HepG2 (cell line): Measurements from ENCODE around the gene KXD1. TPM values are rescaled to one million over a fixed set of nuclear protein-coding genes. Genes with fewer than 3 reads are reported as not detected.

Source experiments
- BORCS8-MEF2B ChIP-seq: sonication (generic); formaldehyde crosslinking; IDR thresholded peaks from 2 replicates; pipeline ENCODE4 v1.8.0; 2022; ENCODE audit warnings: mild to moderate bottlenecking, missing genetic modification reagents
- HOMEZ ChIP-seq: IDR thresholded peaks from 2 replicates; pipeline ENCODE4 v1.6.1; 2016; ENCODE audit warnings: low read depth
- JUNB ChIP-seq: sonication (generic); formaldehyde crosslinking; IDR thresholded peaks from 2 replicates; pipeline ENCODE4 v1.8.0; 2022; ENCODE audit warnings: missing genetic modification reagents, mild to moderate bottlenecking, borderline replicate concordance
- REPIN1 ChIP-seq: sonication (generic); formaldehyde crosslinking; IDR thresholded peaks from 2 replicates; pipeline ENCODE4 v1.8.0; 2022; ENCODE audit warnings: missing genetic modification reagents, low read depth, mild to moderate bottlenecking, borderline replicate concordance
- YY1 ChIP-seq: IDR thresholded peaks from 2 replicates; pipeline ENCODE4 v1.6.1; 2011; ENCODE audit warnings: low read length, low read depth, moderate library complexity, mild to moderate bottlenecking; ENCODE audit not compliant: insufficient read depth, insufficient replicate concordance
- ZNF33B ChIP-seq: sonication (generic); formaldehyde crosslinking; IDR thresholded peaks from 2 replicates; pipeline ENCODE4 v1.5.1; 2020; ENCODE audit warnings: mild to moderate bottlenecking, missing genetic modification reagents
- polyA plus RNA-seq, 8 experiments: library from polyadenylated mRNA; depleted of rRNA in 3 of 8; stranded (reverse) in 7 of 8; unstranded in 1 of 8; fragments of >200 nt; fragmentation: Illumina TruSeq in 4 of 8; extraction: Trizol in 4 of 8; gene quantifications; 2 replicates each; pipeline versions ENCODE4 v1.2.1 to v1.2.3, GENCODE V29; 2011 to 2016; ENCODE audit warnings: low read depth in 4 of 8, missing spikeins in 1 of 8, mixed read lengths in 1 of 8; ENCODE audit not compliant: insufficient read depth in 1 of 8
- total RNA-seq, 5 experiments: library from RNA; depleted of rRNA; stranded (reverse); fragments of >200 nt; fragmentation: Illumina TruSeq; extraction: Trizol; gene quantifications; 2 replicates each; pipeline ENCODE4 v1.2.3, GENCODE V29; 2016; ENCODE audit warnings: low read depth in 1 of 5
- TF ChIP-seq, protein P1 (sequence below): sonication (generic); formaldehyde crosslinking; IDR thresholded peaks from 2 replicates; pipeline ENCODE4 v1.4.0; 2020; ENCODE audit warnings: missing genetic modification reagents; ENCODE audit errors: not compliant biosample characterization
- TF ChIP-seq, protein P2 (sequence below), 2 experiments: fragments of 450-650 bp in 1 of 2; sonication (generic) in 1 of 2; formaldehyde crosslinking in 1 of 2; IDR thresholded peaks; 2 replicates each; pipeline versions ENCODE4 v1.6.1 to v1.8.0; 2016 to 2022; ENCODE audit warnings: antibody characterized with exemption in 1 of 2, mild to moderate bottlenecking in 1 of 2, missing genetic modification reagents in 1 of 2
- TF ChIP-seq, protein P3 (sequence below): sonication (generic); formaldehyde crosslinking; IDR thresholded peaks from 2 replicates; pipeline ENCODE4 v1.9.0; 2021; ENCODE audit warnings: missing genetic modification reagents, borderline replicate concordance
- TF ChIP-seq, protein P4 (sequence below): IDR thresholded peaks from 2 replicates; pipeline ENCODE4 v1.6.1; 2016; ENCODE audit warnings: missing biosample characterization, missing genetic modification reagents, low read depth

Gene KXD1
- total and polyA plus RNA-seq, 2 of the 13 experiments (the other 11 are each of a cell fraction or from before 2014, with no cell fraction given) = 44.6 to 143 TPM

DNA sequence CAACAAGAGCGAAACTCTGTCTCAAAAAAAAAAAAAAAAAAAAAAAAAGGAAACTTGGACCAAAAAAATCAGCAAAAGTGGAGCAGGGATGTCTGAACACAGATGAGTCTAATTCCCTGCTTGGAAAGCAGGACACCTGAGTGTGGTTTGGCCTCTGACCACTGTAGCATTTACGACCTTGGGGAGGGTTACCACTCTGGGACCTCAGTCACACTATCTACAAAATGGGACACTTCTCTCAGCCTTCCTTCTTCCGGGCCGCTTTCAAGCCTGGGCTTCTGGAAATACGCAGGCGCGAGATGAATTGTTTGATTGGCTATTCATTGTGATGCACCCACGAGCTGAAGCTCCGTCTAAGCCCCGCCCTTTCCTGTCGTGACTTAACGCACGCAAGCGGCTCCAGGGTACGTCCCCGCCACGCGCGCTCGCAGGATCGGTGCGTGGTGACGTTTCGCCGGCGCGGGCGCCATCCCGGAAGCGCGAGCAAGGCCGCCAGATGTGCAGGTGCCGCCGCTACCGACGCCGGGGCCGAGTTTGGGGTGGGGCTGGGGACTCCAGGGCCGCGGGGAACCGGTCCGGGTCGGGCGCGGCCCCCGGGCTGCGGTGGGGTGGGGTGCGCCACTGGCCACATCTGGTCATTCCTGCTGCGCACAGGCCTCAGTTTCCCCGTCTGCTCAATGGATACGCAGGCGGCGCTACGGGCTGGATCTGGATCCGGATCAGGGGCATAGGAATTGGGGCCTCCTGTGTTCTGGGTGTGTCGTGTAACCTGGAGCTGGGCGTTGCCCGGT is at the start of gene KXD1 (continued):
- TF ChIP-seq, protein P1, sequence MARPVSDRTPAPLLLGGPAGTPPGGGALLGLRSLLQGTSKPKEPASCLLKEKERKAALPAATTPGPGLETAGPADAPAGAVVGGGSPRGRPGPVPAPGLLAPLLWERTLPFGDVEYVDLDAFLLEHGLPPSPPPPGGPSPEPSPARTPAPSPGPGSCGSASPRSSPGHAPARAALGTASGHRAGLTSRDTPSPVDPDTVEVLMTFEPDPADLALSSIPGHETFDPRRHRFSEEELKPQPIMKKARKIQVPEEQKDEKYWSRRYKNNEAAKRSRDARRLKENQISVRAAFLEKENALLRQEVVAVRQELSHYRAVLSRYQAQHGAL (CRISPR knock-in tag) = no peak
- no peak; the same call in 1 of the 2 replicates for TF ChIP-seq JUNB (CRISPR knock-in tag)
- TF ChIP-seq HOMEZ (CRISPR knock-in tag) = no peak
- no peak; the same call in 1 of the 2 replicates for TF ChIP-seq BORCS8-MEF2B (CRISPR knock-in tag)
- no peak for TF ChIP-seq REPIN1 (CRISPR knock-in tag)
- no peak for TF ChIP-seq ZNF33B (CRISPR knock-in tag)
- TF ChIP-seq, protein P2, sequence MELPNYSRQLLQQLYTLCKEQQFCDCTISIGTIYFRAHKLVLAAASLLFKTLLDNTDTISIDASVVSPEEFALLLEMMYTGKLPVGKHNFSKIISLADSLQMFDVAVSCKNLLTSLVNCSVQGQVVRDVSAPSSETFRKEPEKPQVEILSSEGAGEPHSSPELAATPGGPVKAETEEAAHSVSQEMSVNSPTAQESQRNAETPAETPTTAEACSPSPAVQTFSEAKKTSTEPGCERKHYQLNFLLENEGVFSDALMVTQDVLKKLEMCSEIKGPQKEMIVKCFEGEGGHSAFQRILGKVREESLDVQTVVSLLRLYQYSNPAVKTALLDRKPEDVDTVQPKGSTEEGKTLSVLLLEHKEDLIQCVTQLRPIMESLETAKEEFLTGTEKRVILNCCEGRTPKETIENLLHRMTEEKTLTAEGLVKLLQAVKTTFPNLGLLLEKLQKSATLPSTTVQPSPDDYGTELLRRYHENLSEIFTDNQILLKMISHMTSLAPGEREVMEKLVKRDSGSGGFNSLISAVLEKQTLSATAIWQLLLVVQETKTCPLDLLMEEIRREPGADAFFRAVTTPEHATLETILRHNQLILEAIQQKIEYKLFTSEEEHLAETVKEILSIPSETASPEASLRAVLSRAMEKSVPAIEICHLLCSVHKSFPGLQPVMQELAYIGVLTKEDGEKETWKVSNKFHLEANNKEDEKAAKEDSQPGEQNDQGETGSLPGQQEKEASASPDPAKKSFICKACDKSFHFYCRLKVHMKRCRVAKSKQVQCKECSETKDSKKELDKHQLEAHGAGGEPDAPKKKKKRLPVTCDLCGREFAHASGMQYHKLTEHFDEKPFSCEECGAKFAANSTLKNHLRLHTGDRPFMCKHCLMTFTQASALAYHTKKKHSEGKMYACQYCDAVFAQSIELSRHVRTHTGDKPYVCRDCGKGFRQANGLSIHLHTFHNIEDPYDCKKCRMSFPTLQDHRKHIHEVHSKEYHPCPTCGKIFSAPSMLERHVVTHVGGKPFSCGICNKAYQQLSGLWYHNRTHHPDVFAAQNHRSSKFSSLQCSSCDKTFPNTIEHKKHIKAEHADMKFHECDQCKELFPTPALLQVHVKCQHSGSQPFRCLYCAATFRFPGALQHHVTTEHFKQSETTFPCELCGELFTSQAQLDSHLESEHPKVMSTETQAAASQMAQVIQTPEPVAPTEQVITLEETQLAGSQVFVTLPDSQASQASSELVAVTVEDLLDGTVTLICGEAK (IDR thresholded peaks at IDR 0.05) = no peak
- TF ChIP-seq, protein P2 (CRISPR knock-in tag; IDR thresholded peaks at IDR 0.05) = no peak
- TF ChIP-seq YY1 = peak; percentile 76
- TF ChIP-seq, protein P3, sequence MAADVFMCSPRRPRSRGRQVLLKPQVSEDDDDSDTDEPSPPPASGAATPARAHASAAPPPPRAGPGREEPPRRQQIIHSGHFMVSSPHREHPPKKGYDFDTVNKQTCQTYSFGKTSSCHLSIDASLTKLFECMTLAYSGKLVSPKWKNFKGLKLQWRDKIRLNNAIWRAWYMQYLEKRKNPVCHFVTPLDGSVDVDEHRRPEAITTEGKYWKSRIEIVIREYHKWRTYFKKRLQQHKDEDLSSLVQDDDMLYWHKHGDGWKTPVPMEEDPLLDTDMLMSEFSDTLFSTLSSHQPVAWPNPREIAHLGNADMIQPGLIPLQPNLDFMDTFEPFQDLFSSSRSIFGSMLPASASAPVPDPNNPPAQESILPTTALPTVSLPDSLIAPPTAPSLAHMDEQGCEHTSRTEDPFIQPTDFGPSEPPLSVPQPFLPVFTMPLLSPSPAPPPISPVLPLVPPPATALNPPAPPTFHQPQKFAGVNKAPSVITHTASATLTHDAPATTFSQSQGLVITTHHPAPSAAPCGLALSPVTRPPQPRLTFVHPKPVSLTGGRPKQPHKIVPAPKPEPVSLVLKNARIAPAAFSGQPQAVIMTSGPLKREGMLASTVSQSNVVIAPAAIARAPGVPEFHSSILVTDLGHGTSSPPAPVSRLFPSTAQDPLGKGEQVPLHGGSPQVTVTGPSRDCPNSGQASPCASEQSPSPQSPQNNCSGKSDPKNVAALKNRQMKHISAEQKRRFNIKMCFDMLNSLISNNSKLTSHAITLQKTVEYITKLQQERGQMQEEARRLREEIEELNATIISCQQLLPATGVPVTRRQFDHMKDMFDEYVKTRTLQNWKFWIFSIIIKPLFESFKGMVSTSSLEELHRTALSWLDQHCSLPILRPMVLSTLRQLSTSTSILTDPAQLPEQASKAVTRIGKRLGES (CRISPR knock-in tag) = no peak
- TF ChIP-seq, protein P4, sequence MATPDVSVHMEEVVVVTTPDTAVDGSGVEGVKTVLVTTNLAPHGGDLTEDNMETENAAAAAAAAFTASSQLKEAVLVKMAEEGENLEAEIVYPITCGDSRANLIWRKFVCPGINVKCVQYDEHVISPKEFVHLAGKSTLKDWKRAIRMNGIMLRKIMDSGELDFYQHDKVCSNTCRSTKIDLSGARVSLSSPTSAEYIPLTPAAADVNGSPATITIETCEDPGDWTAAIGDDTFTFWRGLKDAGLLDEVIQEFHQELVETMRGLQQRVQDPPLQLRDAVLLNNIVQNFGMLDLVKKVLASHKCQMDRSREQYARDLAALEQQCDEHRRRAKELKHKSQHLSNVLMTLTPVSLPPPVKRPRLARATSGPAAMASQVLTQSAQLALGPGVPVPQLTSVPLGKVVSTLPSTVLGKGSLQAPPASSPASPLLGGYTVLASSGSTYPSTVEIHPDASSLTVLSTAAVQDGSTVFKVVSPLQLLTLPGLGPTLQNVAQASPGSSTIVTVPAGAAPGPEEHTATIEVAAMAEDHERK = peak; percentile 96
